Retina (tissue), 1 donor: ENCODE results near the gene RNF126.
"Not testable (repeated sequence)": the region's sequence is repeated elsewhere in the genome, so short reads cannot be mapped to it uniquely, and the experiment has no call there.

Source experiments
- DNase-seq: peaks from one replicate; pipeline ENCODE4 v3.0.0-alpha.2; 2016

Gene RNF126

GRCh38 chr19:609004-609346, 54.0 kb downstream of the RNF126 start:
- no peak for DNase-seq

- no peak for DNase-seq
Measured at GRCh38 chr19:608155-609003, 54.6 kb downstream of the RNF126 start.

GRCh38 chr19:607301-608154, 55.5 kb downstream of the RNF126 start:
- DNase-seq, result no peak

- DNase-seq, result not testable (repeated sequence)
Measured at GRCh38 chr19:605061-605971, 57.7 kb downstream of the RNF126 start.

GRCh38 chr19:604355-604754, 58.7 kb downstream of the RNF126 start:
- DNase-seq, result no peak

- not testable (repeated sequence) for DNase-seq
Measured at GRCh38 chr19:603779-604178, 59.2 kb downstream of the RNF126 start.

- DNase-seq, result not testable (repeated sequence)
Measured at GRCh38 chr19:603302-603639, 59.7 kb downstream of the RNF126 start.

GRCh38 chr19:602391-603301, 60.4 kb downstream of the RNF126 start:
- no peak for DNase-seq

- no peak for DNase-seq
Measured at GRCh38 chr19:601790-602189, 61.2 kb downstream of the RNF126 start.

- no peak for DNase-seq
Measured at GRCh38 chr19:601310-601709, 61.7 kb downstream of the RNF126 start.
